Stimulated activated CD4-positive, alpha-beta T cell treated with anti-CD3 and anti-CD28 coated beads, Interleukin-1b, Interleukin-23, amount 100 ng/mL, for 4 hours (primary cell): ENCODE measurements around the gene MSI1.

Source experiments
- DNase-seq, 2 donors: peaks; one replicate each; pipeline ENCODE4 v3.0.0-alpha.2; 2020; ENCODE audit warnings: low read depth in 2 of 2

MSI1 gene

DNA sequence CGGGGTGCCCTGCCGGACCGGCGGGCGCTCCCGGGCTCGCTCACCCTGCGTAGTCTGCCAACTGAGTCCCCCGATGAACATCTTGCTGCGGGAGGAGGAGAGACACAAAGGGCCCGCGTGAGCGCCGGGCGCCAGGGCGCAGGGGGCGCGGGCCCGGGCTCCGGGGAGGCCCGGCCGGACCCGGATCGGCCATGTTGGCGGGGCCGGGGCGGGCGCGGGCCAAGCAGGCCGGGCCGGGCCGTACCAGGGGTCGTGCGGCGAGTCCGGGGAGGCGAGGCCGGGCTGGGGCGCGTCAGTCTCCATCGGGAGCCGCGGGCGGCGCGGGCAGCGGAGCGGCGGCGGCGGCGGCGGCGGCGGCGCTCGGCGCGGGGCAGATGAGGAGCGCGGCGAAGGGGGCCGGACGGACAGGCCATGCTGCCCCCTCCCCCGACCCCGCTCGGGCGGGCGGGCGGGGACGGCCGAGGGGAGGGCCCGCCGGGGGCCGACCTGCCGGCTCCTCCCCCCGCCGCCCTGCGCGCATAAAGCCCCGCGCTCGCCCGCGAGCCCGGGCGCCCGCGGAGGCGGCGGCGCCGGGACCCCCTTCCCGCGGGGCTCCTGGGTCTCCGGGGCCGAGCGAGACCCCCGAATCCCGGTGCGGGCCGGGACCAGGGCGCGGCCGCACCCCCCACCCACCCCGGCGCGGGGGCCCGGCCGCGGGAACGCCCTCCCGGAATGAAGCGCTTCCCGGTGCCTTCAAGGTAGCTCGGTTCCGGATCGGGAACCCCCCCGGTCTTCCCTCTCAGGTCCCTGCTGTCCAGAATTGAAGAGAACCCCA, at the start of gene MSI1:
TSS of gene MSI1 (minus strand) at position 376 of the 814 bp plus-strand sequence. CDS start at position 303, 73 bp downstream.
- peak in 1 of 2 donors; percentile 7 for DNase-seq

GRCh38 chr12:120417917-120418580, 49.1 kb upstream of the MSI1 start:
- DNase-seq, result no peak

DNA sequence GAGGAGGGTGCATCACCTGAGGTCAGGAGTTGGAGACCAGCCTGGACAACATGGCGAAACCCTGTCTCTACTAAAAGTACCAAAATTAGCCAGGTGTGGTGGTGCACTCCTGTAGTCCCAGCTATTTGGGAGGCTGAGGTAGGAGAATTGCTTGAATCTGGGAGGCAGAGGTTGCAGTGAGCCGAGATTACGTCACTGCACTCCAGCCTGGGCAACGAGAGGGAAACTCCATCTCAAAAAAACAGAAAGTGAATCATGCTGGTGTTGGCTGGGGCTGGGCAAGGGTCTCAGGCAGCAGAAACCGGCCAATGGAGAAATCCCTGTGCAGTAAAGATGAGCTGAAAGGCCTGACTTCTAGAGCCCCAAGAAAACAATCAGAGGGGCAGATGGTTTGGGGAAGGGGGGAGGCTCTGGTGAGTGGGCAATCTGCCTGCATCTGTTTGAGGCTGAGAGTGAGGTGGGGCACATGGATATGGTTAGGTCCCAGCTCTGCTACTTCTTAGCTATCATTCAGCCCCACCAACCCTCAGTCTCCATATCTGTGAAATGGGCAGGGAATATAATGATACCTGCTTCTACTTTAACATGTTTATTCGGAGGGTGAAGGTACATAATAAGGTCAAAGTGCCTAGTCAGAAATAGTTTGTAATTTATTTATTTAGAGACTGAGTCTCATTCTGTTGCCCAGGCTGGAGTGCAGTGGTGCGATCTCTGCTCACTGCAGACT, 47.7 kb upstream of the MSI1 start:
- no peak for DNase-seq

DNA sequence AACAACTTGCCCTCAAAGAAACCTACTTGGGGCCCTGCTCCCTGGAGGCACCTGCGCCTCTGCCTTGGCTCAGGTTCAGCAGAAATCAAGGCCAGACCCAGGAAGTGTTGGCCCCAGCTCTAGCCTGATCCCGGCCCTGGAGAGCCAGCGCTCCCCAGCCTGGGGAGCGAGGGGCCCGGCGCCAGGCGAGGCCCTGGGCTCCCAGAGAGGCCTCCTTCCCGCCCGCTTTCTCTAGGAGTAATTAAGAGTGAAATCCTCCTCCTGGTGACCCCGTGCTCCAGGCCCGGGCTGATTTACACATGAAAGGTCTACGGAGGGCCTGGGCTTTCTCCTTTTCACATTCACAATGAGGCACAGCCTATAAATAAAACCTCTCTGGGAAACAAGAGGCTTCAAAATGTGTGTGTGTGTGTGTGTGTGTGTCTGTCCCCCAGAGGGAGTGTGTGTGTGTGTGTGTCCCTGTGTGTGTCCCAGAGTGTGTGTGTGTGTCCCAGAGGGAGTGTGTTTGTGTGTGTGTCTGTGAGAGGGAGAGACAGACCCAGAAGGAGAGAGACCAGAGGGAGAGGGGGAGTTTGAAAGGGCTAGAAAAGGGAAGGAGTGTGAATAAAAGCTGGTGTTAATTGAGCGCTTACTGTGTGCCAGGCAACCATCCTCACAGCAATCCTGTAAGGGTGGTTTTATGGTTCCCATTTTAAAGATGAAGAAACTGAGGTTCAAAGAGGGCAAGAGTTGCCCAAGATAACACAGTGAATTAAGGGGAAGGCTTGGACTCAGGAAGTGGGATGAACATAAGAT, 45.1 kb upstream of the MSI1 start:
- no peak for DNase-seq

- DNase-seq, result no peak
Observed at GRCh38 chr12:120412421-120412820, 43.5 kb upstream of the MSI1 start.

DNA sequence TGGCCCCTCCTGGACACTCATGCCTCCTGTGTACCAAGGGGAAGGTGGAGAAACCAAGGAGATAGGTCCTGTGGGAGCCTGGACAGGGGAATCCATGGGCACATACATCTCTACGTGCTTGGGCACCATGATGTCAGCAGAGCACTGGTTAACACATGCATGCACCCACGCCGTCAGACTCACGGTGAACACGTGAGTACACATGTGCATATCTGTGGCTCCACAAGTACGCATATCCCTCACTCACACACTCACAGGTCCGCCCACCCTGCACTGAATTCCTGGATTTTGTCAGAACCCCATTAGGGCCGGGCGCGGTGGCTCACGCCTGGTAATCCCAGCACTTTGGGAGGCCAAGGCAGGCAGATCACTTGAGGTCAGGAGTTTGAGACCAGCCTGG, 39.8 kb upstream of the MSI1 start:
- DNase-seq, result no peak

DNA sequence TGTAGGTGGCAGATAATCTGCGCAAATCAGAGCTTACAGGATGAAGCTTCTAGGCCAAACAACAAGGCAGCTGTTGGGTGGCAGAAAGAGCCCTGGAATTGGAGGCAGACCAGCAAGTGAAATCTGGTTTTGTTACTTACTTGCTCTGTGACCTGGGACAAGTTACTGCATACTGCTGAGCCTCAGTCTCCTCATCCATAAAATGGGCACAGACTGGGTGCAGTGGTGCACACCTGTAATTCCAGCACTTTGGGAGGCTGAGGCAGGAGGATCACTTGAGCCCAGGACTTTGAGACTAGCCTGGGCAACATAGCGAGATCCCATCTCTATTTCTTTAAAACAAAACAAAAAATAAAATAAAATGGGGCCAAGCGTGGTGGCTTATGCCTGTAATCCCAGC, 37.6 kb upstream of the MSI1 start:
- no peak for DNase-seq

- no peak for DNase-seq
Observed at GRCh38 chr12:120406069-120406468, 37.1 kb upstream of the MSI1 start.

- no peak for DNase-seq
Observed at GRCh38 chr12:120404271-120404670, 35.3 kb upstream of the MSI1 start.

DNA sequence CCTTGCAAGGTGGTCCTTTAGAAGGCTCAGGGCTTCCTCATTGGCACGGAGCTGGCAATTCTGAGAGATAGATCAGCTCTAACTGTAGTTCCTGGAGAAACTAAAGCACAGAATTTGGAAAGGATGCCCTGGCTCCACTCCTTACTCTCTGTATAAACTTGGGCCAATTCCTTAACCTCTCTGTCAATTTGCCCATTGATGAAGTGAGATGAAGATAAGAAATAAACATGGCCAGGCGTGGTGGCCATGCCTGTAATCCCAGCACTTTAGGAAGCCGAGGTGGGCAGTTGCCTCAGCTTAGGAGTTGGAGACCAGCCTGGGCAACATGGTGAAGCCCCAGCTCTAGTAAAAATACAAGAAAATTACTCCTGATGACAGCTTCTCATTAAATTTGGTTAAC, 34.9 kb upstream of the MSI1 start:
- no peak for DNase-seq

DNA sequence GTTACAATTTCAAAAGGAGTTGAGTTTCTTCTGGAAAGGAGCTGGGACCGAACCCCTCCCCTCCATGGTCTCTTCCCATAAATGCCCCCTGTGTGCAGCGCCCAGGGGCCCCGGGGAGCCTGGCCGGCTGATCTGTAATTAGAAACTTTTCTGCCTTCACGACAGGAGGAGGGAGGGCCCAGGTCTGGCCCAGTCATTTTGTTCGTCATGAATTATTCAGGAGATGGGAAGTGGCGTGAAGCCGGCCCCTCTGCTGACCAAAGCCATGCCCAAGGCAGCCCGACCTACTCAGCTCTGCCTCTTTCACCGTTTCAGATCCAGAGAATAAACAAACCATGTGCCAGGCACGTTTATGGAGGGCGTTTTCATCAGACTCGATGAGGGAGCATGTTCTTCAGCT, 33.3 kb upstream of the MSI1 start:
- DNase-seq, result no peak

GRCh38 chr12:120399531-120399930, 30.6 kb upstream of the MSI1 start:
- no peak for DNase-seq

DNA sequence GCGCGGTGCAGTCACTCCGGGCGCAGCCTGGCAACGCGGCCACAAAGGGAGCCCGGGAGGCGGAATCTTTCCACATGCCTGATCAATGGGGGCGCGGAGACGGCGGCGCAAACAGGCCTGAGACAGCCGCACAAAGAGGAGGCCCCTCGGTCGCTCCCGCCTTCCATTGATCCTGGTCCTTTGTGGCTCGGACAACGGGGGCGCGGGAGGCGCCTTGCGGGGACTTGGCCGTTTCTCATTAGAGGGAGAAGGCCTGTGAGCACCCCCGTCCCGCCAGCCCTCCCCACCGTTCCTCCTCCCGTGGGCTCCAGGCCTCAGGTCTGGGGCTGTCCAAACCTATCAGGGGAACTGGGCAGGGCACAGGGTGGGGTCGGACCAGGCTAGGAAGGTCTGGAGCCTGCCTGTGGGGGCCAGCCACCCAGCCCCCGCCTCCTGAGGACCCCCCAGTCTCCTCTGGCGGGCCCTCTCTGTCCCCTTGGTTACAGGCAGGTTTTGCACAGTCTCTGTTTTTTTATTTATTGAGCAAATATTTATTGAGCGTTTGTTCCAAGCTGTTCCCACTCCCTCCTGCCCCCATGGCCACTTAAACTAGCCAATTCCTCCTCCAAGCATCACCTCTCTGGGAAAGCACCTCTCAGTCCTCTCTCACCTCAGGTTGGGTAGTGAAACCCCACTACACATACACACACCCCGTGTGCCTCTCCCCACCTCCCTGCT, 29.0 kb upstream of the MSI1 start:
- DNase-seq, result no peak

DNA sequence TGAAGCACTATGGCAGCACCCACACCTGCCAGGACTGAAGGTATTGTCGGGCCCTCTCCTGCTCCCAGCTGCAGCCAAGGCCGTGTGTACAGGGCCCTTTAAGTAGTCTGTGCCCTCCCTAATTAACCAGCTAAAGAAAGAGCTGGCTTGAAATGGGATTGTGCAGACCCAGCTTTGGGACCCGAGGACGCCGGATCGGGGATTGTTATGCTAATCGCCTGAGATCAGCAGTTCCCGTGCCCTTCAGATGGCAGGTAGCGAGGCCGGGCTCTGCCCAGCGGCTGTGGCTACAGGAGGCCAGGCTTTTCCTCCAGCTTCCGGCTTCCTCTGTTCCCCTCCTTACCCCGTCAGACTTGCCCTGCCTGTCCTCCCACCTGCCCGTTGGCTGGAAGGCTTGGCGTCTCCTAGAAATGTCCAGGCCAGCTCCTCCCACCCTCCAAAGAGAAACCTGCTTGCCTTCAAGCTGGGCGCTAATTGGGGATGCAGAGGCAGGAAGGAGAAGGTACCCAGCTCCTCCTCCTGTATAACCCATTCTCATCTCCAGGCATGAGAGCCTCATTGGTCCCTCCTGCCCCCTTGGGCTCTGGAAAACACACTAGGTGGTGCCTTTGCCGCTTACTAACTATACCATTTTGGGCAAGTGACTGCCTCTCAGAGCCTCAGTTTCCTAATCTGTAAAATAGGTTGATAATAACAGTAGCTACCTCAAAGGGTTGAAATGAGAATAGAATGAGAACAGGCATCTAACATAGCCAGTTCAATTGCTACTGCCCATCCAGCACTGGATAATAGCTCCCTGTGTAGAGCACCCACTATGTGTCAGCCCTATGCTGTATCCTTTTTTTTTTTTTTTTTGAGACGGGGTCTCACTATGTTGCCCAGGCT, 25.8 kb upstream of the MSI1 start:
- no peak for DNase-seq

DNA sequence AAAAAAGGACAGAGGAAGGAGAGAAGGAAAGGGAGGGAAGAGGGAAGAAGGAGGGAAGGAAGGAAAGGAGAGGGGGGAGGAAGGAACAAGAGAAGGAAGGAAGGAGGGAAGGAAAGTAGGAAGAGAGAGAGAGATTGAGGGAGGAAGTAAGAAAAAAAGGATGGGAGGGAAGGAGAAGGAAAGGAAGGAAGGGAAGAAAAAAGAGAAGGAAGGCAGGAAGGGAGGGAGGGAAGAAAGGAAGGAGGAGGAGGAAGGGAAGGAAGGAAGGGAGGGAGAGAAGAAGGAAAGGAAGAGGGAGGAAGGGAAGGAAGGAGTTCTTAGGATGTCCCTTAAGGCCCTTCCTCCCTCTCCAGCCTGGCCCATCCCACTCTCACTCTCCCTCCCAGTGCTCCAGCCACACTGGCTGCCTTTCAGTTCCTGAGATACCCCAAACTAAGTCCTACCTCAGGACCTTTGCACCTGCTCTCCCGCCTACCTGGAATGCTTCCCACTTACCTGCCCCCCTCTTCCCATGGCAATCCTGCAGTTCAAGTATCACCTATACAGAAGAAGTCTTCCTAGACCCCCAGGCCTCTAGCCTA, 21.7 kb upstream of the MSI1 start:
- DNase-seq, result no peak

DNA sequence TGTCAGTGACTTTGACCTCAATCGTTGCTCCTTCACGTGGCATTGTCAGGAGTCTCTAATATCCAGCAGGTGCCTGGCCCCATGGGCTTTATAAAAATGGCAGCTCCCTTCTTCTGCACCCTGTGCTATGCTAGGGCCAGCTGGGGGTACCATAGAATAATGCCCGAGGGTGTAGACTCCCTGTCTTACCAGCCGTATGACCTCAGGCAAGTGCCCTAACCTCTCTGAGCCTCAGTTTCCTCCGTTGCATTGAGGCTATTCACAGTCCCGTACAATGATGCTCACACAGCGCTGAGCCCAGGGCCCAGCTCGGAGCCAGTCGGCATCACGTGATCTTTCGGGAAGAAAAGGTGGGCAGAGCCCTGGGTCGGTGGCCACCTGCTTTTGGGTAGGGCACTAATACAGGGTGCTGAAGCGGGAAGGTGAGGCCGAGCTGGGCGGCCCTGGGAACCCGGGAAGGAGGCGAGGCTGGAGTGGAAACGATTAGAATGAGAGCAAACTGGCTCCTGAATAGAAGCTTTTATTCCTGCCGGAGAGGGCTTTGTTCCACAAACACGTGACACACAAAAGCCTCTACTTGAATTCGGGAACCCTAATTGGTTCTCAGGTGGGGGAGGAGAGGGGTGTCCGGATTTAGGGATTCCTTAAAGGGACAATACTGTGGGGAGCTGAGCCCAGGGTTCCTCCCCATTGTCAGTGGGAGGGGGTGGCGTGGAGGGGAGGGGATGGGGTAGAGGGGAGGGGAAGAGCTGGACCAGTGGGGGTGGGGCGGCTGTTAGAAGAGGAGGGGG, 19.9 kb upstream of the MSI1 start:
- DNase-seq, result no peak

DNA sequence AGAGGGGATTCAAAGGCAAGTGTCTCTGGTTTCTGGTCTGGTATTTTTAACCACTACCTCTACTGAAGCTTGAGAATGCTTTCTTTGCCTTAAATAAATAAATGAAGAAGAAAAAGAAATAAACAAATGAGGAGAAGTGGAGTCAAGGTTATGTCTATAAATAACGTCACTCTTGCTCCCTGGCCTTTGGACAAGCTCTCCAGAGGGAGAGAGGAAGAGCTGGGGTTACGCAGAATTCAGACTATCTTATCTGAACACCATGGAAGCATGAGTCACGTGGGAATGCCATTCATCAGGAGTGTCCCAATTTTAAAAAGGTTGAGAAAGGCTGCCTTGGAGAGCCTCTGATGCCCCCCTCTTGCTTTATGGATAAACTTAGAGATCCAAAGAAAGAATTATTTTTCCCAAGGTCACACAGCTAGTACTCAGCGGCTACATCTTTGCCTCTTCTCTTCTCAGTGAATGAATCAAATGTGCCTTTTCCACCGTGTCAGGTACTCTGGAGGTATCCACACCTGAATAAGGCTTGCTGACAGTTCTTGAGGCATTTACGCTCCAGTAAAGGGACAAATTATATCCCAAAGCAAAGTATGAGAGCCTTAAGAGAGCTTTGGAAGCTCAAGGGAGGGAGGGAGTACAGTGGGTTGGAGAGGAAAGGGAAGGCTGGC, 12.9 kb upstream of the MSI1 start:
- DNase-seq, result no peak

DNA sequence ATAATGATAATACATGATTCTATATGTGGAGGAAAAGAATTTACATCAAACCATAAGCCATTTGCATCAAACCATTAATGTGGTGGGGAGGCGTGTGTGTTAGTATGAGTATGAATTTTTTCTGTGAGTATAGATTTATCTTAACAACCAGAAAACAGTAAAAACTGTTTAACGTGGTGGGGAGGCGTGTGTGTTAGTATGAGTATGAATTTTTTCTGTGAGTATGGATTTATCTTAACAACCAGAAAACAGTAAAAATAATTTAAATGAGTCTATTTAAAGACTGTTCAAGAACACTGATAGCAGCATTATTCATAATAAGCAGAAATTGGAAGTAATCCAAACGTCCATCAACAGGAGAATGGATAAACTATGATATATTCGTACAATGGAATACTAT, 9.1 kb upstream of the MSI1 start:
- no peak for DNase-seq
